K562 (cell line): ENCODE results near the gene PUS7. TPM values are rescaled to one million over a fixed set of nuclear protein-coding genes. Genes with fewer than 3 reads are reported as not detected.

Source experiments
- ATAC-seq: fragments of 200-7000 bp; cut with Tn5 transposase; 3 replicates; pipeline ENCODE4 v1.9.1; 2020; ENCODE audit warnings: moderate library complexity
- Bru-seq: library from RNA; stranded (reverse); fragments of 400-500 nt; gene quantifications from one replicate; lab custom pipeline; 2021; lab: Mats Ljungman, UMichigan
- BruChase-seq, 2 experiments: library from RNA; stranded (reverse); fragments of 400-500 nt; gene quantifications; one replicate each; lab custom pipeline; 2021; lab: Mats Ljungman, UMichigan
- BruUV-seq: library from RNA; stranded (reverse); fragments of 400-500 nt; replicated peaks from 2 replicates; lab custom pipeline; 2021; lab: Mats Ljungman, UMichigan
- CTCF ChIA-PET: fragments of 300-600 bp; formaldehyde crosslinking; extraction: SDS; loops from one replicate; lab custom pipeline; 2021; ENCODE audit warnings: low intra/inter-chr PET ratio; lab: Yijun Ruan, JAX
- POLR2A ChIA-PET: fragments of 300-600, 350-650 bp; sonication (Branson Sonifier 250); formaldehyde crosslinking; extraction: SDS; loops from one replicate; lab custom pipeline; 2021; ENCODE audit warnings: antibody characterized with exemption, inconsistent platforms; lab: Yijun Ruan, JAX
- DNase-seq, 4 experiments: peaks; one replicate each; pipeline versions ENCODE4 v3.0.0 to v3.0.0-alpha.2; 2011 to 2018; ENCODE audit warnings: low spot score in 3 of 4, mixed read lengths in 3 of 4; ENCODE audit errors: extremely low read depth in 1 of 4
- FAIRE-seq: peaks from 2 replicates; lab custom pipeline; 2011; peaks lifted over from hg19 to GRCh38; lab: Jason Lieb, UNC
- H2AFZ ChIP-seq: 2 replicates; pipeline ENCODE4 v1.6.0; 2011; ENCODE audit warnings: low read depth, low read length, control low read depth, inconsistent platforms
- H3K27ac ChIP-seq: fragments of 200-600 bp; 3 replicates; pipeline ENCODE4 v1.8.0; 2011; ENCODE audit warnings: low read depth, mild to moderate bottlenecking, control low read depth, inconsistent platforms, low read length, moderate library complexity, mixed read lengths; ENCODE audit errors: extremely low read depth
- H3K27me3 ChIP-seq, 2 experiments: fragments of 300-600 bp in 1 of 2; 2 replicates in 1 of 2; 3 replicates in 1 of 2; pipeline versions ENCODE4 v1.6.0 to v1.8.0; 2011; ENCODE audit warnings: inconsistent platforms in 2 of 2, low read length in 2 of 2, mild to moderate bottlenecking in 1 of 2, mixed read lengths in 1 of 2, moderate library complexity in 1 of 2; ENCODE audit not compliant: control insufficient read depth in 2 of 2, insufficient read depth in 2 of 2
- H3K36me3 ChIP-seq: fragments of 300-600 bp; 3 replicates; pipeline ENCODE4 v1.8.0; 2011; ENCODE audit warnings: mild to moderate bottlenecking, low read length, inconsistent platforms; ENCODE audit not compliant: control insufficient read depth, insufficient read depth
- H3K4me1 ChIP-seq, 2 experiments: fragments of 200-600 bp in 1 of 2; replicated peaks in 1 of 2; 2 replicates in 1 of 2; 3 replicates in 1 of 2; pipeline versions ENCODE4 v1.5.1 to v1.8.0; 2011; ENCODE audit warnings: inconsistent platforms in 2 of 2, low read length in 2 of 2, mild to moderate bottlenecking in 1 of 2, mixed read lengths in 1 of 2, moderate library complexity in 1 of 2; ENCODE audit not compliant: control insufficient read depth in 2 of 2, insufficient read depth in 2 of 2
- H3K4me2 ChIP-seq: 2 replicates; pipeline ENCODE4 v1.6.1; 2011; ENCODE audit warnings: low read length, control low read depth, inconsistent platforms, mixed read lengths; ENCODE audit not compliant: insufficient read depth
- H3K4me3 ChIP-seq: fragments of 200-600 bp; sonication (generic), shearing (Covaris generic); 2 replicates; pipeline ENCODE4 v1.5.1; 2016; ENCODE audit warnings: control low read depth, inconsistent platforms
- H3K79me2 ChIP-seq: fragments of 200-600 bp; 3 replicates; pipeline ENCODE4 v1.8.0; 2011; ENCODE audit warnings: low read length, inconsistent platforms; ENCODE audit not compliant: control insufficient read depth, insufficient read depth
- H3K9ac ChIP-seq, 2 experiments: 2 replicates each; pipeline versions ENCODE4 v1.6.0 to v1.6.1; 2011; ENCODE audit warnings: low read depth in 2 of 2, low read length in 2 of 2, control low read depth in 1 of 2, inconsistent platforms in 1 of 2, mild to moderate bottlenecking in 1 of 2, mixed read lengths in 1 of 2; ENCODE audit not compliant: insufficient read depth in 1 of 2
- H3K9me1 ChIP-seq: one replicate; pipeline ENCODE4 v1.6.0; 2011; ENCODE audit warnings: inconsistent platforms, mild to moderate bottlenecking, low read length, moderate library complexity; ENCODE audit not compliant: control insufficient read depth, insufficient read depth
- H3K9me3 ChIP-seq: replicated peaks from 2 replicates; pipeline ENCODE4 v1.5.1; 2011; ENCODE audit warnings: low read depth, low read length, inconsistent platforms; ENCODE audit not compliant: control insufficient read depth, insufficient read depth
- H4K20me1 ChIP-seq: replicated peaks from 2 replicates; pipeline ENCODE4 v1.6.1; 2011; ENCODE audit warnings: low read length, inconsistent platforms, mixed read lengths; ENCODE audit not compliant: control insufficient read depth, insufficient read depth
- BCLAF1 ChIP-seq, 2 experiments: fragments of 450-650 bp in 1 of 2; IDR thresholded peaks; 2 replicates each; pipeline ENCODE4 v1.6.1; 2011 to 2017; ENCODE audit warnings: low read depth in 2 of 2, antibody characterized with exemption in 1 of 2, borderline replicate concordance in 1 of 2, low read length in 1 of 2, mild to moderate bottlenecking in 1 of 2, mixed read lengths in 1 of 2; ENCODE audit not compliant: control insufficient read depth in 1 of 2
- CBX5 ChIP-seq: IDR thresholded peaks from 2 replicates; pipeline ENCODE4 v1.6.1; 2014; ENCODE audit warnings: low read depth, borderline replicate concordance
- HDAC2 ChIP-seq: fragments of 450-650 bp; IDR thresholded peaks from 2 replicates; pipeline ENCODE4 v1.6.1; 2016; ENCODE audit warnings: mild to moderate bottlenecking
- KDM5B ChIP-seq: fragments of 200-600 bp; sonication (generic); IDR thresholded peaks from 2 replicates; pipeline ENCODE4 v1.6.1; 2012; ENCODE audit warnings: low read depth, mild to moderate bottlenecking, moderate library complexity, low read length, control low read depth, inconsistent platforms; ENCODE audit not compliant: insufficient replicate concordance
- MXI1 ChIP-seq: IDR thresholded peaks from 2 replicates; pipeline ENCODE4 v1.6.1; 2011; ENCODE audit warnings: low read depth, mild to moderate bottlenecking, improper control_type of control experiment, low read length
- POLR2B ChIP-seq: fragments of 450-650 bp; IDR thresholded peaks from 2 replicates; pipeline ENCODE4 v1.6.1; 2018; ENCODE audit warnings: low read depth; ENCODE audit not compliant: partially characterized antibody
- TAF1 ChIP-seq: IDR thresholded peaks from 2 replicates; pipeline ENCODE4 v1.6.1; 2011; ENCODE audit warnings: mild to moderate bottlenecking, low read length, moderate library complexity; ENCODE audit not compliant: insufficient read depth, control insufficient read depth, severe bottlenecking; ENCODE audit errors: extremely low read depth
- ZNF639 ChIP-seq, 2 experiments: fragments of 200-800 bp in 1 of 2; sonication (Bioruptor generic) in 1 of 2; sonication (generic) in 1 of 2; formaldehyde crosslinking in 1 of 2; IDR thresholded peaks in 1 of 2; conservative IDR thresholded peaks in 1 of 2; 2 replicates each; pipeline versions ENCODE4 v1.5.0 to v1.6.1; 2016 to 2020; ENCODE audit warnings: missing compliant biosample characterization in 1 of 2, missing genetic modification characterization in 1 of 2, missing genetic modification reagents in 1 of 2
- WGBS: fragments of 100-300 bp; shearing (Covaris generic); methylation state at CpG from one replicate; pipeline ENCODE4 v1.1.6; 2016; ENCODE audit warnings: low coverage, mixed read lengths; ENCODE audit not compliant: insufficient coverage; ENCODE audit errors: missing lambda C conversion rate; 5-methylcytosine and 5-hydroxymethylcytosine counted together
- in situ Hi-C: fragments of 300-500 bp; cut with MboI; formaldehyde crosslinking; loops from 4 replicates; pipeline ENCODE4 v1.15.0; 2018; ENCODE audit warnings: inconsistent platforms, mixed read lengths
- intact Hi-C: fragments of 100-400 bp; cut with micrococcal nuclease; formaldehyde crosslinking; loops from 2 replicates; pipeline ENCODE4 v1.14.2; 2022
- long read RNA-seq, 3 experiments: library from polyadenylated mRNA in 2 of 3; library from RNA in 1 of 3; unstranded in 2 of 3; stranded (forward) in 1 of 3; transcript quantifications; one replicate each; pipeline ENCODE4 v2.0.0, GENCODE V29; 2019 to 2022
- polyA minus RNA-seq, 3 experiments: library from RNA; depleted of rRNA, polyadenylated mRNA; stranded (reverse); fragments of >200 nt; gene quantifications; 2 replicates each; pipeline ENCODE4 v1.2.3, GENCODE V29; 2011
- polyA plus RNA-seq, 8 experiments: library from polyadenylated mRNA; depleted of rRNA in 4 of 8; stranded (reverse) in 5 of 8; unstranded in 3 of 8; fragments of >200 nt; fragmentation: Nextera tagmentation in 2 of 8; fragmentation: Illumina TruSeq in 1 of 8; extraction: Ambion mirVana in 2 of 8; extraction: Trizol in 1 of 8; gene quantifications; 2 replicates each; pipeline versions ENCODE4 v1.2.1 to v1.2.3, GENCODE V29; 2011 to 2014; ENCODE audit warnings: inconsistent platforms in 1 of 8, missing spikeins in 1 of 8
- total RNA-seq, 7 experiments: library from RNA; depleted of rRNA in 6 of 7; stranded (reverse); fragments of >200 nt in 6 of 7; fragmentation: Illumina TruSeq in 2 of 7; extraction: Trizol in 2 of 7; gene quantifications; 2 replicates each; pipeline versions ENCODE4 v1.2.1 to v1.2.3, GENCODE V29; 2011 to 2021; ENCODE audit warnings: low replicate concordance in 1 of 7

The PUS7 gene
- 50.2 and 144 TPM in 2 replicates for total RNA-seq (2011; cell fraction: chromatin; rRNA removed; ENCODE audit: low replicate concordance)
- 23.0 and 30.7 TPM in 2 replicates for total RNA-seq (2011; cell fraction: nucleolus; rRNA removed)
- 50.8 and 52.5 TPM in 2 replicates for total RNA-seq (2011; cell fraction: nucleoplasm; rRNA removed)
- total RNA-seq (2014; rRNA removed) (62.0 and 63.4 TPM in 2 replicates), total RNA-seq (2014; rRNA removed; fragmentation: Illumina TruSeq; extraction: Trizol) (92.9 and 102 TPM in 2 replicates), total RNA-seq (2015; rRNA removed; fragmentation: Illumina TruSeq; extraction: Trizol) (85.5 and 95.6 TPM in 2 replicates), total RNA-seq (2021) (64.4 and 64.9 TPM in 2 replicates), polyA plus RNA-seq (2011; rRNA removed) (31.2 and 53.8 TPM in 2 replicates), polyA plus RNA-seq (2014; fragmentation: Illumina TruSeq; extraction: Trizol) (61.0 and 77.6 TPM in 2 replicates), polyA plus RNA-seq (2014; fragmentation: Nextera tagmentation; extraction: Ambion mirVana) (10 to 100 TPM; 15.1 to 17.1 TPM), polyA plus RNA-seq (2014; rRNA removed) (60.7 and 63.2 TPM in 2 replicates), polyA minus RNA-seq (2011; rRNA and poly(A)+ RNA removed) (67.5 and 76.6 TPM in 2 replicates), Bru-seq, nascent RNA (percentile 89 among the genes with signal in this experiment), BruChase-seq, experiment 1, labeled RNA remaining after a 2-hour chase (percentile 90 among the genes with signal in this experiment), BruChase-seq, experiment 2, labeled RNA remaining after a 6-hour chase (percentile 87 among the genes with signal in this experiment)
- 13.9 and 14.8 TPM in 2 replicates for polyA plus RNA-seq (2011; cell fraction: cytosol; rRNA removed)
- 19.9 and 27.3 TPM in 2 replicates for polyA plus RNA-seq (2011; cell fraction: nucleus; rRNA removed)
- 19.0 and 31.0 TPM in 2 replicates for polyA plus RNA-seq (2012)
- 16.7 and 30.6 TPM in 2 replicates for polyA minus RNA-seq (2011; cell fraction: cytosol; rRNA and poly(A)+ RNA removed)
- 17.5 and 22.9 TPM in 2 replicates for polyA minus RNA-seq (2011; cell fraction: nucleus; rRNA and poly(A)+ RNA removed)
- long read RNA-seq, experiment 1, transcript PUS7-202 (16 exons, 2,356 nt): major isoform, 210 of 469 reads
- long read RNA-seq, experiment 1, transcript PUS7-201 (16 exons, 3,480 nt): minor isoform, 50 of 469 reads
- long read RNA-seq, experiment 1, partial matches to known transcripts: 113 of 469 reads
- long read RNA-seq, experiment 1, other reads (novel, unspliced or antisense): 96 of 469 reads
- long read RNA-seq, experiment 2, transcript PUS7-202 (16 exons, 2,356 nt): major isoform, 9 of 92 reads
- long read RNA-seq, experiment 2, partial matches to known transcripts: 22 of 92 reads
- long read RNA-seq, experiment 2, other reads (novel, unspliced or antisense): 59 of 92 reads
- long read RNA-seq, experiment 3, transcript PUS7-202 (16 exons, 2,356 nt): major isoform, 18 of 49 reads
- long read RNA-seq, experiment 3, transcript PUS7-201 (16 exons, 3,480 nt): minor isoform, 5 of 49 reads
- long read RNA-seq, experiment 3, partial matches to known transcripts: 17 of 49 reads
- long read RNA-seq, experiment 3, other reads (novel, unspliced or antisense): 9 of 49 reads

GRCh38 chr7:105521717-105522463 lies at the start of gene PUS7:
Gene PUS7, minus strand, starts transcription at chr7:105522271. Its CDS starts 13,759 bp downstream, at chr7:105508512.
- Histone ChIP-seq H3K27ac (peak within 1 kb of the TSS; percentile 86), H3K36me3 (peaks cover 30% of the 10 kb centered on the region), H3K4me2 (peak within 1 kb of the TSS; percentile 98), H2AFZ (peak within 1 kb of the TSS; percentile 97), H4K20me1 (no peaks in the 10 kb centered on the region), H3K79me2 (peaks cover 50% of the 10 kb centered on the region), H3K4me1 (peaks cover 17 to 29% of the 10 kb centered on the region in 2 experiments; a peak in 3 of 5 replicates), H3K9me3 (no peaks in the 10 kb centered on the region), H3K4me3 (peak within 1 kb of the TSS; percentile 98), H3K27me3 (no peaks in the 10 kb centered on the region), H3K9me1 (no peaks in the 10 kb centered on the region), H3K9ac (peak within 1 kb of the TSS; percentile 91 to 100)
- intact Hi-C loops: loop anchor here (10.0 kb wide), 1 partner anchor 507 kb away; the partner anchor contains the start of gene KMT2E
- DNase-seq (peak; percentile 98 to 99 (median 98)), ATAC-seq (peak; percentile 95), FAIRE-seq (peak; percentile 85)
- BruUV-seq: no TSS peak
- in situ Hi-C loops: no loop called here
- 1% methylated on average over 57 of the region's 96 CpGs for WGBS
- POLR2A ChIA-PET: interaction anchor here (0.6 to 1.1 kb wide), 3 partner anchors 8 to 357 kb away, joined by 4 to 7 read pairs (median 5); partner anchors contain the start of gene RINT1
- CTCF ChIA-PET: no interaction called here
- TF ChIP-seq CBX5: 0 out of 2 replicates have a peak, but pooled peaks have one; percentile 40
- peak in 1 of 2 experiments; percentile 56; a peak in 1 of 4 replicates for TF ChIP-seq ZNF639 (CRISPR knock-in tag; conservative IDR thresholded peaks at IDR 0.05 in 1 of 2, IDR thresholded peaks at IDR 0.05 in 1 of 2)
- TF ChIP-seq KDM5B: peak; percentile 89
- TF ChIP-seq POLR2B: peak; percentile 60
- 0 out of 4 replicates have a peak, but pooled peaks of 1 of the 2 experiments have one; percentile 25 for TF ChIP-seq BCLAF1 (IDR thresholded peaks at IDR 0.05; ENCODE audit: borderline replicate concordance in 1 of 2, control insufficient read depth in 1 of 2, low read depth in 2 of 2, low read length in 1 of 2)
- TF ChIP-seq TAF1: peak; percentile 81
- TF ChIP-seq MXI1: peak; percentile 76
- peak; percentile 16; the same call in 1 of the 2 replicates for TF ChIP-seq HDAC2
